Glomerular endothelial cell (primary cell): ENCODE measurements around the gene C10orf88. TPM values are rescaled to one million over a fixed set of nuclear protein-coding genes. Genes with fewer than 3 reads are reported as not detected.

Source experiments
- DNase-seq: peaks from one replicate; pipeline ENCODE4 v3.0.0-alpha.2; 2011; ENCODE audit warnings: low read depth, low spot score; ENCODE audit errors: extremely low read depth
- total RNA-seq: library from RNA; depleted of rRNA; stranded (reverse); fragments of >200 nt; gene quantifications from 2 replicates; pipeline ENCODE4 v1.2.3, GENCODE V29; 2015

Gene C10orf88
- 5.1 and 9.6 TPM in 2 replicates for total RNA-seq

- peak; percentile 83 for DNase-seq
Measured at GRCh38 chr10:122953902-122954730, at the start of gene C10orf88. Gene C10orf88, minus strand, starts transcription at chr10:122954227. Its CDS starts 49 bp downstream, at chr10:122954178.

GRCh38 chr10:123001370-123001769 lies 47.3 kb upstream of the C10orf88 start:
- no peak for DNase-seq

GRCh38 chr10:123000155-123000554 lies 46.1 kb upstream of the C10orf88 start:
- DNase-seq: no peak

- no peak for DNase-seq
Measured at GRCh38 chr10:122999347-122999746, 45.3 kb upstream of the C10orf88 start.

GRCh38 chr10:122998934-122999333 lies 44.9 kb upstream of the C10orf88 start:
- DNase-seq: no peak

GRCh38 chr10:122998360-122998917 lies 44.4 kb upstream of the C10orf88 start:
- no peak for DNase-seq

- no peak for DNase-seq
Measured at GRCh38 chr10:122997864-122998263, 43.8 kb upstream of the C10orf88 start.

GRCh38 chr10:122995936-122996335 lies 41.9 kb upstream of the C10orf88 start:
- no peak for DNase-seq

GRCh38 chr10:122993797-122994336 lies 39.8 kb upstream of the C10orf88 start:
- DNase-seq: no peak

- no peak for DNase-seq
Measured at GRCh38 chr10:122992031-122992585, 38.1 kb upstream of the C10orf88 start.

- no peak for DNase-seq
Measured at GRCh38 chr10:122990278-122990677, 36.3 kb upstream of the C10orf88 start.

- DNase-seq: no peak
Measured at GRCh38 chr10:122988501-122988900, 34.5 kb upstream of the C10orf88 start.

- no peak for DNase-seq
Measured at GRCh38 chr10:122986335-122986734, 32.3 kb upstream of the C10orf88 start.

- no peak for DNase-seq
Measured at GRCh38 chr10:122984708-122985107, 30.7 kb upstream of the C10orf88 start.

GRCh38 chr10:122983898-122984297 lies 29.9 kb upstream of the C10orf88 start:
- no peak for DNase-seq

GRCh38 chr10:122981066-122981464 lies 27.0 kb upstream of the C10orf88 start:
- no peak for DNase-seq

- DNase-seq: peak; percentile 39
Measured at GRCh38 chr10:122980209-122981065, 26.4 kb upstream of the C10orf88 start, which contains the start of gene PSTK. Gene PSTK, plus strand, starts transcription at chr10:122980401. Its CDS starts 79 bp downstream, at chr10:122980480.

GRCh38 chr10:122974543-122975064 lies 20.6 kb upstream of the C10orf88 start:
- no peak for DNase-seq

GRCh38 chr10:122974023-122974422 lies 20.0 kb upstream of the C10orf88 start:
- no peak for DNase-seq

- DNase-seq: no peak
Measured at GRCh38 chr10:122968698-122969097, 14.7 kb upstream of the C10orf88 start.
